NCI-H748 treated with DMSO at 0.1 percent for 48 hours (cell line): ENCODE measurements around the gene CKS1B.
"Not testable (repeated sequence)": the region's sequence is repeated elsewhere in the genome, so short reads cannot be mapped to it uniquely, and the experiment has no call there.

Experiments used
- DNase-seq: peaks from one replicate; lab custom pipeline; 2025; lab: John Stamatoyannopoulos, UW

Gene CKS1B

GRCh38 chr1:154987326-154987725 lies 12.8 kb downstream of the CKS1B start:
- no peak for DNase-seq

- DNase-seq: no peak
Observed at GRCh38 chr1:154988058-154988954, 13.8 kb downstream of the CKS1B start.

GRCh38 chr1:154989195-154989860 lies 14.8 kb downstream of the CKS1B start:
- DNase-seq: no peak

GRCh38 chr1:154990276-154990675 lies 15.8 kb downstream of the CKS1B start:
- DNase-seq: no peak

GRCh38 chr1:154992721-154993571 lies 18.5 kb downstream of the CKS1B start:
- no peak for DNase-seq

GRCh38 chr1:154993572-154994268 lies 19.2 kb downstream of the CKS1B start, which contains the start of gene LENEP:
Gene LENEP, plus strand, starts transcription at chr1:154993586. Its CDS starts 22 bp downstream, at chr1:154993608.
- no peak for DNase-seq

GRCh38 chr1:154994269-154994587 lies 19.7 kb downstream of the CKS1B start:
- no peak for DNase-seq

- DNase-seq: no peak
Observed at GRCh38 chr1:154994591-154994990, 20.1 kb downstream of the CKS1B start.

GRCh38 chr1:154995301-154995983 lies 21.0 kb downstream of the CKS1B start:
- not testable (repeated sequence) for DNase-seq

- no peak for DNase-seq
Observed at GRCh38 chr1:154996966-154997701, 22.7 kb downstream of the CKS1B start.

GRCh38 chr1:154998201-154998780 lies 23.8 kb downstream of the CKS1B start:
- DNase-seq: no peak

- peak; percentile 37 for DNase-seq
Observed at GRCh38 chr1:154998818-154999570, 24.5 kb downstream of the CKS1B start.

GRCh38 chr1:154999571-155000410 lies 25.3 kb downstream of the CKS1B start:
- DNase-seq: no peak

GRCh38 chr1:155000411-155000725 lies 25.9 kb downstream of the CKS1B start:
- DNase-seq: no peak

GRCh38 chr1:155000726-155001424 lies 26.4 kb downstream of the CKS1B start:
- no peak for DNase-seq

- DNase-seq: no peak
Observed at GRCh38 chr1:155001425-155001674, 26.9 kb downstream of the CKS1B start.

- peak; percentile 97 for DNase-seq
Observed at GRCh38 chr1:155001675-155002463, 27.4 kb downstream of the CKS1B start.
